WTC11 (cell line): ENCODE measurements around the gene GRIP2. TPM values are rescaled to one million over a fixed set of nuclear protein-coding genes. Genes with fewer than 3 reads are reported as not detected.

Experiments used
- ATAC-seq: fragments of 200-7000 bp; cut with Tn5 transposase; 2 replicates; pipeline ENCODE4 v1.10.0; 2021; ENCODE audit warnings: mild to moderate bottlenecking, moderate library complexity
- CTCF ChIA-PET: fragments of 300-600 bp; sonication (Branson Sonifier 250); formaldehyde crosslinking; loops from one replicate; lab custom pipeline; 2021; ENCODE audit warnings: antibody characterized with exemption; lab: Charles Lee
- POLR2A ChIA-PET: fragments of 350-600 bp; sonication (Branson Sonifier 250); formaldehyde crosslinking; loops from one replicate; lab custom pipeline; 2021; ENCODE audit warnings: antibody characterized with exemption; lab: Charles Lee
- DNase-seq: peaks from one replicate; pipeline ENCODE4 v3.0.0; 2021; ENCODE audit warnings: low spot score
- H3K27ac Mint-ChIP-seq: 2 replicates; pipeline ENCODE4 v1.8.0; 2021; ENCODE audit warnings: mixed read lengths
- H3K27me3 Mint-ChIP-seq: 2 replicates; pipeline ENCODE4 v1.8.0; 2021; ENCODE audit warnings: low read depth, mild to moderate bottlenecking, moderate library complexity, mixed read lengths
- H3K36me3 Mint-ChIP-seq: 2 replicates; pipeline ENCODE4 v1.8.0; 2021; ENCODE audit warnings: mixed read lengths
- H3K4me1 Mint-ChIP-seq: 2 replicates; pipeline ENCODE4 v1.8.0; 2022; ENCODE audit warnings: mixed read lengths
- H3K4me3 Mint-ChIP-seq: 2 replicates; pipeline ENCODE4 v1.8.0; 2021; ENCODE audit warnings: mild to moderate bottlenecking, moderate library complexity, mixed read lengths
- H3K9me3 Mint-ChIP-seq: 2 replicates; pipeline ENCODE4 v1.8.0; 2021; ENCODE audit warnings: mixed read lengths
- CDX4 ChIP-seq: fragments of 250-450 bp; sonication (Bioruptor Pico); IDR thresholded peaks from 2 replicates; pipeline ENCODE4 v1.9.0; 2021; ENCODE audit warnings: moderate library complexity, mild to moderate bottlenecking, inconsistent platforms, borderline replicate concordance
- E2F1 ChIP-seq: sonication (generic); formaldehyde crosslinking; IDR thresholded peaks from 2 replicates; pipeline ENCODE4 v1.8.0; 2022; ENCODE audit warnings: mild to moderate bottlenecking, missing genetic modification reagents
- E2F5 ChIP-seq: sonication (generic); formaldehyde crosslinking; IDR thresholded peaks from 2 replicates; pipeline ENCODE4 v1.8.1; 2022; ENCODE audit warnings: mild to moderate bottlenecking, moderate library complexity, missing genetic modification reagents
- ETV6 ChIP-seq: sonication (generic); formaldehyde crosslinking; IDR thresholded peaks from 2 replicates; pipeline ENCODE4 v1.8.1; 2022; ENCODE audit warnings: mild to moderate bottlenecking, missing genetic modification reagents
- FOXK1 ChIP-seq: sonication (generic); formaldehyde crosslinking; IDR thresholded peaks from 2 replicates; pipeline ENCODE4 v1.8.0; 2022; ENCODE audit warnings: mild to moderate bottlenecking, moderate library complexity, missing genetic modification reagents
- HMGA2 ChIP-seq: fragments of 250-450 bp; sonication (Bioruptor Pico); IDR thresholded peaks from 2 replicates; pipeline ENCODE4 v1.4.0; 2021; ENCODE audit warnings: mild to moderate bottlenecking, moderate library complexity
- MYBL2 ChIP-seq: sonication (generic); formaldehyde crosslinking; IDR thresholded peaks from 2 replicates; pipeline ENCODE4 v1.8.1; 2023; ENCODE audit warnings: mild to moderate bottlenecking, moderate library complexity, missing genetic modification reagents
- NR2C2 ChIP-seq: sonication (generic); formaldehyde crosslinking; IDR thresholded peaks from 2 replicates; pipeline ENCODE4 v1.8.0; 2022; ENCODE audit warnings: mild to moderate bottlenecking, missing genetic modification reagents
- NR3C1 ChIP-seq: sonication (generic); formaldehyde crosslinking; conservative IDR thresholded peaks from 2 replicates; pipeline ENCODE4 v1.8.1; 2023; ENCODE audit warnings: low read depth, mild to moderate bottlenecking, missing genetic modification reagents
- OVOL2 ChIP-seq: fragments of 250-450 bp; sonication (Bioruptor Pico); IDR thresholded peaks from 2 replicates; pipeline ENCODE4 v1.9.0; 2021; ENCODE audit warnings: mild to moderate bottlenecking, borderline replicate concordance
- PRDM15 ChIP-seq: sonication (generic); formaldehyde crosslinking; IDR thresholded peaks from 2 replicates; pipeline ENCODE4 v1.8.0; 2022; ENCODE audit warnings: missing genetic modification reagents
- PRRX2 ChIP-seq: fragments of 250-450 bp; sonication (Bioruptor Pico); IDR thresholded peaks from 2 replicates; pipeline ENCODE4 v1.8.0; 2021; ENCODE audit warnings: mild to moderate bottlenecking
- RORB ChIP-seq: fragments of 250-450 bp; sonication (Bioruptor Pico); IDR thresholded peaks from 2 replicates; pipeline ENCODE4 v1.9.0; 2021; ENCODE audit warnings: mild to moderate bottlenecking
- SMAD3 ChIP-seq: sonication (generic); formaldehyde crosslinking; IDR thresholded peaks from 2 replicates; pipeline ENCODE4 v1.8.0; 2022; ENCODE audit warnings: missing genetic modification reagents, mild to moderate bottlenecking, borderline replicate concordance
- USF1 ChIP-seq: sonication (generic); formaldehyde crosslinking; IDR thresholded peaks from 2 replicates; pipeline ENCODE4 v1.8.0; 2022; ENCODE audit warnings: mild to moderate bottlenecking, missing genetic modification reagents
- ZMAT4 ChIP-seq: fragments of 250-450 bp; sonication (Bioruptor Pico); IDR thresholded peaks from 2 replicates; pipeline ENCODE4 v1.9.0; 2021; ENCODE audit warnings: mild to moderate bottlenecking
- ZNF263 ChIP-seq: sonication (generic); formaldehyde crosslinking; IDR thresholded peaks from 2 replicates; pipeline ENCODE4 v1.8.1; 2022; ENCODE audit warnings: low read depth, mild to moderate bottlenecking, moderate library complexity, missing genetic modification reagents
- ZNF396 ChIP-seq: fragments of 250-450 bp; sonication (Bioruptor Pico); IDR thresholded peaks from 2 replicates; pipeline ENCODE4 v1.8.0; 2021; ENCODE audit warnings: mild to moderate bottlenecking, moderate library complexity, borderline replicate concordance
- ZNF416 ChIP-seq: fragments of 250-450 bp; sonication (Bioruptor Pico); IDR thresholded peaks from 2 replicates; pipeline ENCODE4 v1.9.0; 2021; ENCODE audit warnings: mild to moderate bottlenecking, inconsistent platforms
- ZNF425 ChIP-seq: fragments of 250-450 bp; sonication (Bioruptor Pico); conservative IDR thresholded peaks from 2 replicates; pipeline ENCODE4 v1.9.0; 2021; ENCODE audit warnings: mild to moderate bottlenecking
- ZSCAN18 ChIP-seq: fragments of 250-450 bp; sonication (Bioruptor Pico); IDR thresholded peaks from 2 replicates; pipeline ENCODE4 v2.1.2; 2022; ENCODE audit warnings: mild to moderate bottlenecking, moderate library complexity
- total RNA-seq: library from RNA; stranded (reverse); gene quantifications from 3 replicates; pipeline ENCODE4 v1.2.3, GENCODE V29; 2021

Gene GRIP2
- total RNA-seq, 1 experiment from 2014 or later, result 12.0 TPM

- TF ChIP-seq ZSCAN18 (CRISPR knock-in tag) (no peak), PRRX2 (CRISPR knock-in tag) (no peak), CDX4 (CRISPR knock-in tag) (no peak), ZNF263 (CRISPR knock-in tag) (no peak), NR2C2 (no peak), OVOL2 (no peak)
These were observed 26.7 kb upstream of the GRIP2 start (continued) for GRCh38 chr3:14566812-14567211.

- ATAC-seq, result no peak
- Mint-ChIP-seq H3K27ac (no peak overlapping the region), H3K36me3 (no peaks in the 10 kb centered on the region), H3K9me3 (no peaks in the 10 kb centered on the region), H3K27me3 (no peaks in the 10 kb centered on the region), H3K4me3 (no peak overlapping the region), H3K4me1 (peaks cover 34% of the 10 kb centered on the region)
- no peak for DNase-seq
- POLR2A ChIA-PET, result no interaction called here
- CTCF ChIA-PET, result interaction anchor here (0.9 to 2.8 kb wide), 2 partner anchors 17 to 57 kb away, joined by 3 to 14 read pairs; no protein-coding TSS in a partner anchor
- no peak for TF ChIP-seq FOXK1 (CRISPR knock-in tag)
- no peak for TF ChIP-seq E2F5 (CRISPR knock-in tag)
- TF ChIP-seq ETV6 (CRISPR knock-in tag), result no peak
- TF ChIP-seq HMGA2 (CRISPR knock-in tag), result no peak
- no peak for TF ChIP-seq OVOL2
- TF ChIP-seq RORB (CRISPR knock-in tag), result no peak
- no peak for TF ChIP-seq USF1
- no peak for TF ChIP-seq CDX4 (CRISPR knock-in tag)
- TF ChIP-seq SMAD3, result no peak
- TF ChIP-seq E2F1, result no peak
- no peak for TF ChIP-seq ZNF396 (CRISPR knock-in tag)
- TF ChIP-seq MYBL2 (CRISPR knock-in tag), result no peak
- TF ChIP-seq ZMAT4 (CRISPR knock-in tag), result no peak
- TF ChIP-seq PRDM15, result no peak
- no peak for TF ChIP-seq NR3C1 (CRISPR knock-in tag)
- TF ChIP-seq ZNF425 (CRISPR knock-in tag), result no peak
- TF ChIP-seq ZNF416 (CRISPR knock-in tag), result no peak
These were observed 25.9 kb upstream of the GRIP2 start for GRCh38 chr3:14565868-14566588.
